ENCODE data around the gene STAT4. TPM values are rescaled to one million over a fixed set of nuclear protein-coding genes. Genes with fewer than 3 reads are reported as not detected.

STAT4 gene
- total and polyA plus RNA-seq, 4 donors, result 0.85 to 7.9 (median 3.2) TPM

DNA sequence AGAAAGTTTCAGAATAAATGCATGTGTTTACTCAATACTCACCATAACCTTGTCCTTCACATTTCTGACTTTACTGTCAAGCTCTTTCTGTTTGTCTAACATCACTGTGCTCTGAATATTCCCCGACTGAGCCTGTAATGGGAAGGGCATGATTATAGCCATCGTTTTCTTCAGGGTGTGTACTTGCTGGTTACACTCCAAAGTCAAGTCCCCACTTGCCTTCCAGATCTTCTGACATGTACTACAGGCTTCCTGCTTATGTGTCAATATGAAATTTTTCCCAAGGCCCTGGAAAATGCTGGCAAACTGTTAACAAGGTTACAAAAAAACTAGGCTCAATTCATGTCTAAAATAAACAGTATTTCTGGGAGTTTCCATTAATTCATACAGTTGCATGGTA is 149.8 kb downstream of the STAT4 start:
- no peak overlapping the region for H3K4me3 ChIP-seq (ENCODE audit: low read depth in 1 of 3, low read length in 3 of 3)
- H3K27me3 ChIP-seq (ENCODE audit: control insufficient read depth in 4 of 4, insufficient read depth in 4 of 4, low read length in 3 of 4), result no peaks in the 10 kb centered on the region
- no peak overlapping the region for H3K9ac ChIP-seq (ENCODE audit: low read depth in 1 of 2, low read length in 2 of 2)
- H3K27ac ChIP-seq (ENCODE audit: low read depth in 1 of 2, low read length in 2 of 2), result no peak overlapping the region
- WGBS, result 73% methylated on average over 2 of the region's 2 CpGs
- no peaks in the 10 kb centered on the region for H3K9me3 ChIP-seq (ENCODE audit: control insufficient read depth in 4 of 4, low read length in 3 of 4)
- no peak for DNase-seq (ENCODE audit: low spot score)
- no peaks in the 10 kb centered on the region for H3K4me1 ChIP-seq (ENCODE audit: control insufficient read depth in 4 of 4, insufficient read depth in 4 of 4, low read length in 3 of 4)
- H3K36me3 ChIP-seq (ENCODE audit: control insufficient read depth in 4 of 4, insufficient read depth in 3 of 4, low read depth in 1 of 4, low read length in 3 of 4), result peaks cover 39 to 94% (median 91%) of the 10 kb centered on the region in 4 donors
- TF ChIP-seq YY1 (IDR thresholded peaks at IDR 0.05), result no peak
- no peak for TF ChIP-seq TAF1 (conservative IDR thresholded peaks at IDR 0.05)
- no peak for TF ChIP-seq RXRA (IDR thresholded peaks at IDR 0.05)
- TF ChIP-seq, protein P1, sequence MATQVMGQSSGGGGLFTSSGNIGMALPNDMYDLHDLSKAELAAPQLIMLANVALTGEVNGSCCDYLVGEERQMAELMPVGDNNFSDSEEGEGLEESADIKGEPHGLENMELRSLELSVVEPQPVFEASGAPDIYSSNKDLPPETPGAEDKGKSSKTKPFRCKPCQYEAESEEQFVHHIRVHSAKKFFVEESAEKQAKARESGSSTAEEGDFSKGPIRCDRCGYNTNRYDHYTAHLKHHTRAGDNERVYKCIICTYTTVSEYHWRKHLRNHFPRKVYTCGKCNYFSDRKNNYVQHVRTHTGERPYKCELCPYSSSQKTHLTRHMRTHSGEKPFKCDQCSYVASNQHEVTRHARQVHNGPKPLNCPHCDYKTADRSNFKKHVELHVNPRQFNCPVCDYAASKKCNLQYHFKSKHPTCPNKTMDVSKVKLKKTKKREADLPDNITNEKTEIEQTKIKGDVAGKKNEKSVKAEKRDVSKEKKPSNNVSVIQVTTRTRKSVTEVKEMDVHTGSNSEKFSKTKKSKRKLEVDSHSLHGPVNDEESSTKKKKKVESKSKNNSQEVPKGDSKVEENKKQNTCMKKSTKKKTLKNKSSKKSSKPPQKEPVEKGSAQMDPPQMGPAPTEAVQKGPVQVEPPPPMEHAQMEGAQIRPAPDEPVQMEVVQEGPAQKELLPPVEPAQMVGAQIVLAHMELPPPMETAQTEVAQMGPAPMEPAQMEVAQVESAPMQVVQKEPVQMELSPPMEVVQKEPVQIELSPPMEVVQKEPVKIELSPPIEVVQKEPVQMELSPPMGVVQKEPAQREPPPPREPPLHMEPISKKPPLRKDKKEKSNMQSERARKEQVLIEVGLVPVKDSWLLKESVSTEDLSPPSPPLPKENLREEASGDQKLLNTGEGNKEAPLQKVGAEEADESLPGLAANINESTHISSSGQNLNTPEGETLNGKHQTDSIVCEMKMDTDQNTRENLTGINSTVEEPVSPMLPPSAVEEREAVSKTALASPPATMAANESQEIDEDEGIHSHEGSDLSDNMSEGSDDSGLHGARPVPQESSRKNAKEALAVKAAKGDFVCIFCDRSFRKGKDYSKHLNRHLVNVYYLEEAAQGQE (IDR thresholded peaks at IDR 0.05), result no peak
- no peak for TF ChIP-seq EGR1 (IDR thresholded peaks at IDR 0.05; ENCODE audit: low read depth in 2 of 2)
- no peak for TF ChIP-seq HNF4G (IDR thresholded peaks at IDR 0.05)
- no peak for TF ChIP-seq HNF4A (conservative IDR thresholded peaks at IDR 0.05)
- TF ChIP-seq SP1 (IDR thresholded peaks at IDR 0.05), result no peak
- no peak for TF ChIP-seq JUND (IDR thresholded peaks at IDR 0.05)
- TF ChIP-seq, protein P2, sequence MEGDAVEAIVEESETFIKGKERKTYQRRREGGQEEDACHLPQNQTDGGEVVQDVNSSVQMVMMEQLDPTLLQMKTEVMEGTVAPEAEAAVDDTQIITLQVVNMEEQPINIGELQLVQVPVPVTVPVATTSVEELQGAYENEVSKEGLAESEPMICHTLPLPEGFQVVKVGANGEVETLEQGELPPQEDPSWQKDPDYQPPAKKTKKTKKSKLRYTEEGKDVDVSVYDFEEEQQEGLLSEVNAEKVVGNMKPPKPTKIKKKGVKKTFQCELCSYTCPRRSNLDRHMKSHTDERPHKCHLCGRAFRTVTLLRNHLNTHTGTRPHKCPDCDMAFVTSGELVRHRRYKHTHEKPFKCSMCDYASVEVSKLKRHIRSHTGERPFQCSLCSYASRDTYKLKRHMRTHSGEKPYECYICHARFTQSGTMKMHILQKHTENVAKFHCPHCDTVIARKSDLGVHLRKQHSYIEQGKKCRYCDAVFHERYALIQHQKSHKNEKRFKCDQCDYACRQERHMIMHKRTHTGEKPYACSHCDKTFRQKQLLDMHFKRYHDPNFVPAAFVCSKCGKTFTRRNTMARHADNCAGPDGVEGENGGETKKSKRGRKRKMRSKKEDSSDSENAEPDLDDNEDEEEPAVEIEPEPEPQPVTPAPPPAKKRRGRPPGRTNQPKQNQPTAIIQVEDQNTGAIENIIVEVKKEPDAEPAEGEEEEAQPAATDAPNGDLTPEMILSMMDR (IDR thresholded peaks at IDR 0.05; ENCODE audit: low read depth, low read length, missing input control), result no peak
- no peak for TF ChIP-seq FOXA1 (IDR thresholded peaks at IDR 0.05)
- no peak for TF ChIP-seq FOXA2 (IDR thresholded peaks at IDR 0.05)
- TF ChIP-seq, protein P3, sequence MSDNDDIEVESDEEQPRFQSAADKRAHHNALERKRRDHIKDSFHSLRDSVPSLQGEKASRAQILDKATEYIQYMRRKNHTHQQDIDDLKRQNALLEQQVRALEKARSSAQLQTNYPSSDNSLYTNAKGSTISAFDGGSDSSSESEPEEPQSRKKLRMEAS (IDR thresholded peaks at IDR 0.05), result no peak
- no peak for TF ChIP-seq RAD21 (IDR thresholded peaks at IDR 0.05)
- no peak for TF ChIP-seq GABPA (IDR thresholded peaks at IDR 0.05 in 1 of 2, conservative IDR thresholded peaks at IDR 0.05 in 1 of 2)
- TF ChIP-seq, protein P4, sequence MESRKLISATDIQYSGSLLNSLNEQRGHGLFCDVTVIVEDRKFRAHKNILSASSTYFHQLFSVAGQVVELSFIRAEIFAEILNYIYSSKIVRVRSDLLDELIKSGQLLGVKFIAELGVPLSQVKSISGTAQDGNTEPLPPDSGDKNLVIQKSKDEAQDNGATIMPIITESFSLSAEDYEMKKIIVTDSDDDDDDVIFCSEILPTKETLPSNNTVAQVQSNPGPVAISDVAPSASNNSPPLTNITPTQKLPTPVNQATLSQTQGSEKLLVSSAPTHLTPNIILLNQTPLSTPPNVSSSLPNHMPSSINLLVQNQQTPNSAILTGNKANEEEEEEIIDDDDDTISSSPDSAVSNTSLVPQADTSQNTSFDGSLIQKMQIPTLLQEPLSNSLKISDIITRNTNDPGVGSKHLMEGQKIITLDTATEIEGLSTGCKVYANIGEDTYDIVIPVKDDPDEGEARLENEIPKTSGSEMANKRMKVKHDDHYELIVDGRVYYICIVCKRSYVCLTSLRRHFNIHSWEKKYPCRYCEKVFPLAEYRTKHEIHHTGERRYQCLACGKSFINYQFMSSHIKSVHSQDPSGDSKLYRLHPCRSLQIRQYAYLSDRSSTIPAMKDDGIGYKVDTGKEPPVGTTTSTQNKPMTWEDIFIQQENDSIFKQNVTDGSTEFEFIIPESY (IDR thresholded peaks at IDR 0.05), result no peak
- TF ChIP-seq, protein P5, sequence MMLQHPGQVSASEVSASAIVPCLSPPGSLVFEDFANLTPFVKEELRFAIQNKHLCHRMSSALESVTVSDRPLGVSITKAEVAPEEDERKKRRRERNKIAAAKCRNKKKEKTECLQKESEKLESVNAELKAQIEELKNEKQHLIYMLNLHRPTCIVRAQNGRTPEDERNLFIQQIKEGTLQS (IDR thresholded peaks at IDR 0.05), result no peak
- TF ChIP-seq NR2F2 (IDR thresholded peaks at IDR 0.05), result no peak

All from liver (tissue), 9 donors.